Smooth muscle cell of the coronary artery (primary cell): ENCODE data around the gene HSPB1. TPM values are rescaled to one million over a fixed set of nuclear protein-coding genes. Genes with fewer than 3 reads are reported as not detected.

Experiments
- total RNA-seq: library from RNA; depleted of rRNA; stranded (reverse); fragments of >200 nt; gene quantifications from 2 replicates; pipeline ENCODE4 v1.2.3, GENCODE V29; 2014; ENCODE audit warnings: low replicate concordance

The HSPB1 gene
- 31.0 and 39.5 TPM in 2 replicates for total RNA-seq

DNA sequence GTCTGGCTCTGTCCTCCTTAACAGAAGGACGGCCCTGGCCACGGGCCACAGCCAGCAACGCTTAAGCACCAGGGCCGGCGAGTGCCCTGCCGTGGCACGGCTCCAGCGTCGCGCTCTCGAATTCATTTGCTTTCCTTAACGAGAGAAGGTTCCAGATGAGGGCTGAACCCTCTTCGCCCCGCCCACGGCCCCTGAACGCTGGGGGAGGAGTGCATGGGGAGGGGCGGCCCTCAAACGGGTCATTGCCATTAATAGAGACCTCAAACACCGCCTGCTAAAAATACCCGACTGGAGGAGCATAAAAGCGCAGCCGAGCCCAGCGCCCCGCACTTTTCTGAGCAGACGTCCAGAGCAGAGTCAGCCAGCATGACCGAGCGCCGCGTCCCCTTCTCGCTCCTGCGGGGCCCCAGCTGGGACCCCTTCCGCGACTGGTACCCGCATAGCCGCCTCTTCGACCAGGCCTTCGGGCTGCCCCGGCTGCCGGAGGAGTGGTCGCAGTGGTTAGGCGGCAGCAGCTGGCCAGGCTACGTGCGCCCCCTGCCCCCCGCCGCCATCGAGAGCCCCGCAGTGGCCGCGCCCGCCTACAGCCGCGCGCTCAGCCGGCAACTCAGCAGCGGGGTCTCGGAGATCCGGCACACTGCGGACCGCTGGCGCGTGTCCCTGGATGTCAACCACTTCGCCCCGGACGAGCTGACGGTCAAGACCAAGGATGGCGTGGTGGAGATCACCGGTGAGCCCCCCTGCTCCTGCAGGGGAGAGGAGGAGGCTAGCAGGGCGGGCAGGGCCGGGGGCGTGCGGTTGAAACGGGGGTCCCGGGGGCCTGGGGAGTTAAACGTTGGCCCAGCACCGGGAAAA lies at the start of gene HSPB1:
TSS of gene HSPB1 (plus strand) at position 327 of the 855 bp plus-strand sequence. CDS start at position 367, 40 bp downstream.

Other genes starting within 250 kb of the HSPB1 start
- 0.23 and 0.53 TPM in 2 replicates for gene SRRM3, start 100.8 kb upstream of the HSPB1 start, total RNA-seq
- gene YWHAG, start 56.3 kb downstream of the HSPB1 start, total RNA-seq = 62.2 and 84.9 TPM in 2 replicates
- 0.68 TPM in 1 of 2 replicates, not detected in the other for gene SSC4D, start 107.0 kb downstream of the HSPB1 start, total RNA-seq
- 1.4 and 2.2 TPM in 2 replicates for gene ZP3, start 122.3 kb downstream of the HSPB1 start, total RNA-seq
- gene DTX2, start 159.0 kb downstream of the HSPB1 start, total RNA-seq = 0.94 and 3.2 TPM in 2 replicates
- gene UPK3B, start 207.9 kb downstream of the HSPB1 start, total RNA-seq = 0.08 TPM in 1 of 2 replicates, not detected in the other
- 0.12 and 0.15 TPM in 2 replicates for gene SPDYE16, start 240.6 kb downstream of the HSPB1 start, total RNA-seq